Measurements from ENCODE around the gene MTMR4.

The MTMR4 gene

DNA sequence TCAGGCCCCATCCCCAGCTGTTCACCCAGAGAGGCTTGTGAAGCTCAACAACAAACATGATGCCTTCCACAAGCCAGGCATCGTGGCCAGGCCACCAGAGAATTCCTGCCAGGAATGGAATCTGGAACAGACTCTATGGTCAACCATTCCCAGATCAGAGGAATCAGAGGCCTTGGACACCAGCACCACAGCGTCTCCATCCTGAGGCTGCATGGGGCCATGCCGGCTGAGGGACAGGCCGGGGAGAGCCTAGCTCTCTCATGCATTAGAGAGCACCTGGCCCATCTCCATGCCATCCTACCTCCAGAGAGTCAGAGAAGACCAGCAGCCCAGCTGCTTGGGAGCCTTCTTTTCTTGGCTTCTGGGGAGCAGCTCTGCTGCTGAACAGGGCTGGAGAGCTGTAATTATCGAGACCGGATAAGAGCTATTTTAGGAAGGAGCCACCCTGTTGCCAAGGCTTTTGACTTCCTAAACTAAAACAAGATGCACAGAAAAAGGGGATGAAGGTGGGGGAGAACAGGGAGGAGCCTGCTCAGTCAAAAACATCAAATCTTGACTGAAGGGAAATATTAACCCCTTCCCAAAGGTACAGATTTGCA is 24.5 kb upstream of the MTMR4 start:
- CTCF ChIA-PET: no interaction called here
- POLR2A ChIA-PET: no interaction called here
- DNase-seq (ENCODE audit: extremely low spot score): no peak
- TF ChIP-seq BHLHE40 (IDR thresholded peaks at IDR 0.05; ENCODE audit: borderline replicate concordance): no peak
- no peak for TF ChIP-seq ELF4 (IDR thresholded peaks at IDR 0.05)
- TF ChIP-seq SP1 (IDR thresholded peaks at IDR 0.05): no peak
- no peak for TF ChIP-seq FOXM1 (IDR thresholded peaks at IDR 0.05; ENCODE audit: borderline replicate concordance)
- TF ChIP-seq CTBP1 (IDR thresholded peaks at IDR 0.05; ENCODE audit: borderline replicate concordance): no peak
- no peak for TF ChIP-seq LEF1 (IDR thresholded peaks at IDR 0.05; ENCODE audit: borderline replicate concordance)
- TF ChIP-seq NFRKB (IDR thresholded peaks at IDR 0.05): no peak
- no peak for TF ChIP-seq ZNF384 (IDR thresholded peaks at IDR 0.05)
- TF ChIP-seq SUZ12 (IDR thresholded peaks at IDR 0.05): no peak
- no peak for TF ChIP-seq L3MBTL2 (conservative IDR thresholded peaks at IDR 0.05)
- TF ChIP-seq, protein P1, sequence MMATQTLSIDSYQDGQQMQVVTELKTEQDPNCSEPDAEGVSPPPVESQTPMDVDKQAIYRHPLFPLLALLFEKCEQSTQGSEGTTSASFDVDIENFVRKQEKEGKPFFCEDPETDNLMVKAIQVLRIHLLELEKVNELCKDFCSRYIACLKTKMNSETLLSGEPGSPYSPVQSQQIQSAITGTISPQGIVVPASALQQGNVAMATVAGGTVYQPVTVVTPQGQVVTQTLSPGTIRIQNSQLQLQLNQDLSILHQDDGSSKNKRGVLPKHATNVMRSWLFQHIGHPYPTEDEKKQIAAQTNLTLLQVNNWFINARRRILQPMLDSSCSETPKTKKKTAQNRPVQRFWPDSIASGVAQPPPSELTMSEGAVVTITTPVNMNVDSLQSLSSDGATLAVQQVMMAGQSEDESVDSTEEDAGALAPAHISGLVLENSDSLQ (IDR thresholded peaks at IDR 0.05): no peak
- TF ChIP-seq ARNT (IDR thresholded peaks at IDR 0.05): no peak

DNA sequence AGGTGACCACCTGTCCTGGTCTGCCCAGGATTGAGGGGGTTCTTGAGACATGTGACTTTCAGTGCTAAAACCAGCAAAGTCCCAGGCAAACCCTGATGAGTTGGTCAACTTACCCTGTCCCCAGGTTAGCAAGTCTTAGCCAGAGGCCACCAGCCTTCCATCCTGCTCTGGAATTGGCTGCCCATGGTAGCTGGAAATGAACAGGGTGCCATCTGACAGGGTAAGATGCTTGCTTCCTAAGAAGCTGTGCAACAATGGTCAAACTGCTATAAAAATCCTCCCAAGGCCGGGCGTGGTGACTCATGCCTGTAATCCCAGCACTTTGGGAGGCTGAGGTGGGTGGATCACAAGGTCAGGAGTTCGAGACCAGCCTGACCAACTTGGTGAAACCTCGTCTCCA is 22.8 kb upstream of the MTMR4 start:
- ChIA-PET CTCF (no interaction called here), POLR2A (interaction anchor here (1.1 kb wide), 1 partner anchor 18 kb away, joined by 3 read pairs; no protein-coding TSS in a partner anchor)
- TF ChIP-seq FOXA1 (IDR thresholded peaks at IDR 0.05) (no peak), ARNT (IDR thresholded peaks at IDR 0.05) (no peak), HDGF (IDR thresholded peaks at IDR 0.05; ENCODE audit: borderline replicate concordance) (no peak), BHLHE40 (IDR thresholded peaks at IDR 0.05; ENCODE audit: borderline replicate concordance) (no peak), ZNF384 (IDR thresholded peaks at IDR 0.05) (no peak), NFRKB (IDR thresholded peaks at IDR 0.05) (no peak), SUZ12 (IDR thresholded peaks at IDR 0.05) (no peak), TARDBP (IDR thresholded peaks at IDR 0.05) (no peak), L3MBTL2 (conservative IDR thresholded peaks at IDR 0.05) (no peak), SP1 (IDR thresholded peaks at IDR 0.05) (no peak)
- TF ChIP-seq, protein P1 (IDR thresholded peaks at IDR 0.05): no peak
- DNase-seq (ENCODE audit: extremely low spot score): no peak

DNA sequence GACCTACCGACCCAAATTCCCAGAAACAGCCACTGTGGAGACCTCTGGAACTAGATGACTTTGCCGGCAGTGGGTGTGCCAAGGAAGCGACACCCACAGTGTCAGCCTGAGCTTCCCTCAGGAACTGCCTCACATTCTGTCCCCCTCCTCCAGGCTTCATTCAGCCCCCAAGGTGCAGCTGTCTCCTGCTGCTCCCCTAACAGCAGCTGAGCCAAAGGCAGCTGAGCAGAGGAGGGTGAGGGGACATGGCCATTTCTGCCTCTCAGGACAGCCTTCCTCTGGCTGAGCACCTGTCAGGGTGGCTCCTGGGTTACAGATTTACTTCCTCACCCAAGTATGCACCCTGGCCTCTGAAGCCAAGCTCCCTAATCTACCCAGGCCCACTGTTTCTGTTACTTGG is 22.1 kb upstream of the MTMR4 start:
- TF ChIP-seq L3MBTL2 (conservative IDR thresholded peaks at IDR 0.05) (no peak), SP1 (IDR thresholded peaks at IDR 0.05) (no peak), FOXA1 (IDR thresholded peaks at IDR 0.05) (no peak), HDGF (IDR thresholded peaks at IDR 0.05; ENCODE audit: borderline replicate concordance) (no peak), TARDBP (IDR thresholded peaks at IDR 0.05) (no peak), ELF4 (IDR thresholded peaks at IDR 0.05) (no peak), ZNF384 (IDR thresholded peaks at IDR 0.05) (no peak), BHLHE40 (IDR thresholded peaks at IDR 0.05; ENCODE audit: borderline replicate concordance) (no peak), FOXM1 (IDR thresholded peaks at IDR 0.05; ENCODE audit: borderline replicate concordance) (no peak), NFRKB (IDR thresholded peaks at IDR 0.05) (no peak), SUZ12 (IDR thresholded peaks at IDR 0.05) (no peak), ARNT (IDR thresholded peaks at IDR 0.05) (no peak)
- ChIA-PET POLR2A (interaction anchor here (1.1 to 1.2 kb wide), 2 partner anchors 18 to 94 kb away, joined by 3 read pairs; no protein-coding TSS in a partner anchor), CTCF (interaction anchor here (0.6 kb wide), 1 partner anchor 23 kb away, joined by 3 read pairs; no protein-coding TSS in a partner anchor)
- no peak for DNase-seq (ENCODE audit: extremely low spot score)

DNA sequence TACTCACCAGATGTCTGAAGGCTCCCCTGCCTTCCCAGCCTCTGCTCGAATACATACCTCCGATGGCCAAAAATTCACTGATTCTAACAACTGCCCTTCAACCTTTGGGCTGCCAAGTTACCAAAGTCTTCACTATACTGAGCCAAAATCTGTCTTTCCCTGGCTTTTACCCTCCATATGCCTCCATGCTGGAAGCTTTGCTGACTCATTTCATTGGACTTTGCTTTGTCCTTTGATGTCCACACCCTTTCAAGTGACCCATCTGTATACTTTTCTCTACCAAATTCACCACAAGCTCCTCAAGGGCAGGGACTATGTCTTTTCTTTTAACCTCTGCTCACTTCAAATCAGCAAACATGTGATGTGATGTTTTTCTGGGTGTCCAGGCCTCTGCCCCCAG is 21.0 kb upstream of the MTMR4 start:
- ChIA-PET POLR2A (interaction anchor here (1.2 to 2.9 kb wide), 3 partner anchors 17 to 96 kb away, joined by 3 to 14 read pairs (median 3); no protein-coding TSS in a partner anchor), CTCF (interaction anchor here (1.7 kb wide), 1 partner anchor 42 kb away, joined by 5 read pairs; no protein-coding TSS in a partner anchor)
- no peak for DNase-seq (ENCODE audit: extremely low spot score)
- TF ChIP-seq HDGF (IDR thresholded peaks at IDR 0.05; ENCODE audit: borderline replicate concordance) (no peak), FOXA1 (IDR thresholded peaks at IDR 0.05) (no peak), SP1 (IDR thresholded peaks at IDR 0.05) (no peak), NFRKB (IDR thresholded peaks at IDR 0.05) (no peak), TARDBP (IDR thresholded peaks at IDR 0.05) (no peak), SUZ12 (IDR thresholded peaks at IDR 0.05) (no peak), BHLHE40 (IDR thresholded peaks at IDR 0.05; ENCODE audit: borderline replicate concordance) (no peak), ZNF384 (IDR thresholded peaks at IDR 0.05) (no peak), FOXK2 (IDR thresholded peaks at IDR 0.05) (no peak), L3MBTL2 (conservative IDR thresholded peaks at IDR 0.05) (no peak)

DNA sequence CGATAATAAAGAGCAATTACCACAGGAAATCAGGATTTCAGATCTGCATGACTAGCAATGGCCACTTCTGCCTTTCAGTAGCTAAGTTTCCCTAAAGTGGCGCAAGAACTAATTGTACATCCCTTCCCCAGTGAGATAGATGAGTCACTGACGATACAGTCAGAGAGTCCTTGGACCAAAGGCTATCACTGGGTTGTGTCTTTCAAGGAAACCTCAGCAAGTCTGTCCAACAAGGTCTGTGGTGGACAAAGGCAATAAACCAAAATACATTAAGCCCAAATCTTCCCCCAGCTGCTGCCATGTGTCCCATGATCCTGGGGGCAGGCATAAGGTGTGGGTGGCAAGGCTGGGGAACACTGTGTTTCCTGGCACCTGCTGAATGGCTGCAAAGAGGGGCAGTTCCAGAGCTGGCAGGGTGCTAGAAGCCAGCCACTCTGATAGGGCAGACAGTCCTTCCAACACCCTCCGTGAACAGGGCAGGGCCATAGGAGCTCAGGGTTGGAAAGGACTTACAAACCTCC is 20.5 kb upstream of the MTMR4 start:
- CTCF ChIA-PET: interaction anchor here (1.7 kb wide), 1 partner anchor 42 kb away, joined by 5 read pairs; no protein-coding TSS in a partner anchor
- TF ChIP-seq TARDBP (IDR thresholded peaks at IDR 0.05) (no peak), ZNF384 (IDR thresholded peaks at IDR 0.05) (no peak), L3MBTL2 (conservative IDR thresholded peaks at IDR 0.05) (no peak), SP1 (IDR thresholded peaks at IDR 0.05) (no peak), FOXA1 (IDR thresholded peaks at IDR 0.05) (no peak), CTBP1 (IDR thresholded peaks at IDR 0.05; ENCODE audit: borderline replicate concordance) (no peak), ELF4 (IDR thresholded peaks at IDR 0.05) (no peak), FOXK2 (IDR thresholded peaks at IDR 0.05) (no peak), BHLHE40 (IDR thresholded peaks at IDR 0.05; ENCODE audit: borderline replicate concordance) (no peak), HDGF (IDR thresholded peaks at IDR 0.05; ENCODE audit: borderline replicate concordance) (no peak)
- TF ChIP-seq, protein P1 (IDR thresholded peaks at IDR 0.05): no peak
- DNase-seq (ENCODE audit: extremely low spot score): no peak
- POLR2A ChIA-PET: interaction anchor here (0.8 to 2.9 kb wide), 4 partner anchors 14 to 97 kb away, joined by 3 to 14 read pairs (median 4); no protein-coding TSS in a partner anchor

DNA sequence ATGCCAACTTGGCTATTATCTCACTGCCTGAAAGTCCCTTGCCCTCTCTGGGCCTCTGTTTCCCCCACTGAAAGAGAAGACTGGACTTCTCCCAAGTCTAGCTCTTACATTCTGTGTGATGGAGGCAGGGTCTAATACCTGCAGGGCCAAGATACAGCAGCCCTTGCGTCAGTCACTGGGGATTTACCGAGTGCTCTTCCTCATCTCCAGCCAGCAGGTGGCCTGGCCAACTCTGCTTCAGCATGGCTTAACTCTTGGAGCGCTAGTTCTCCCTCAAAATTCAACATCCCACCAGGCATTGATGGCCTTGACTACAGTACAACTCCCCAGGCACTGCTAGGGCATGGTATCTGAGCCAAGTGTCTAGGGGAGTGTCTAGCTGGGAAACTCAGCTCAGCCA is 19.9 kb upstream of the MTMR4 start:
- TF ChIP-seq FOXM1 (IDR thresholded peaks at IDR 0.05; ENCODE audit: borderline replicate concordance) (no peak), L3MBTL2 (conservative IDR thresholded peaks at IDR 0.05) (no peak), CTBP1 (IDR thresholded peaks at IDR 0.05; ENCODE audit: borderline replicate concordance) (no peak), BHLHE40 (IDR thresholded peaks at IDR 0.05; ENCODE audit: borderline replicate concordance) (no peak), HDGF (IDR thresholded peaks at IDR 0.05; ENCODE audit: borderline replicate concordance) (no peak), SP1 (IDR thresholded peaks at IDR 0.05) (no peak), LEF1 (IDR thresholded peaks at IDR 0.05; ENCODE audit: borderline replicate concordance) (no peak), SUZ12 (IDR thresholded peaks at IDR 0.05) (no peak), ELF4 (IDR thresholded peaks at IDR 0.05) (no peak), ZNF384 (IDR thresholded peaks at IDR 0.05) (no peak), FOXK2 (IDR thresholded peaks at IDR 0.05) (no peak), FOXA1 (IDR thresholded peaks at IDR 0.05) (no peak), ARNT (IDR thresholded peaks at IDR 0.05) (no peak)
- TF ChIP-seq, protein P1 (IDR thresholded peaks at IDR 0.05): no peak
- ChIA-PET POLR2A (interaction anchor here (0.8 to 2.9 kb wide), 3 partner anchors 14 to 97 kb away, joined by 3 to 14 read pairs (median 5); no protein-coding TSS in a partner anchor), CTCF (interaction anchor here (0.7 to 1.7 kb wide), 4 partner anchors 8 to 232 kb away, joined by 3 to 5 read pairs (median 4); no protein-coding TSS in a partner anchor)

More for the DNA sequence above, 19.9 kb upstream of the MTMR4 start:
- no peak for DNase-seq (ENCODE audit: extremely low spot score)

Data from HEK293T (cell line).